Embryonic facial prominence (tissue), 1 donor: Measurements from ENCODE around the gene IFT74.
"Not testable (repeated sequence)": the region's sequence is repeated elsewhere in the genome, so short reads cannot be mapped to it uniquely, and the experiment has no call there.

Experiments
- DNase-seq: peaks from one replicate; pipeline ENCODE4 v3.0.0-alpha.2; 2016; ENCODE audit errors: extremely low spot score

The IFT74 gene

DNA sequence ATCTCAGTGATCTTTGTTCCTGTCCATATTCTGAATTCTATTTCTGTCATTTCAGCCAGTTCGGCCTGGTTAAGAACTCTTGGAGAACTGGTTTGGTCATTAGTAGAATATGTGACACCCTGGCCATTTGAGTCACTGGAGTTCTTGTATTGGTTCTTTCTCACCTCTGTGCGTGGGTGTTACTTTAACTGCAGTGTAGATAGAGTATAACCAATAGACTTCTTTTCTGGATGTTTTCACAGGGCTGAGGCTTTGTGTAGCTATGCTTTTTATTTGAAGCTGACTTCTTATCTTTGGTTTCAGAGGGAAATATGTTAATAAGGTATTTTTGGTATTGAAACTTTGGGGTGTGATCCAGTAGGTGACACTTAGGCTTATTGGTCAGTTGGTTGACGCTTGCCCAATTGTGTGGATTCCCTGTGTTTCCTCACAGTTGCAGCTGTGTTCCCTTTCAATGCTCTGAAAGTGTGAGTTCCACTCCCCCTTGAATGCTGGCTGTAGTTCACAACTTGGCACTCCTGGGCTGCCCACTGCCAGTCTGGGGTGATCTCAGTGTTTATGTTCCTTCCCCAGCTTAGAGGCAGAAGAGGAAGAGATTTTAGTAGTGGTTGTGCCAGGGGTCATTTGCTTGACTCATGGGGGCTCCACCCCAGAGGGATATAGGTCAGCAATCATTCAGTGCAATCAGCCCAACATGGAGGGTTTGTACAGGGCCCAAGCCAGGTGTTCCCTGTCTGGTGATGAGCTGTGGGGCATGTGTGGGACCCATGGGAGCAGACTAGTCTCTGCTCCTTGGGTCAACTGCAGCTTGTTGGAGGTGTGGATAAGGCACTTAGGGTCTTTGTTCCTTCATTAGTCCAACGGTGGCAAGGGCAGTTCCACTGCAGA, 117.9 kb downstream of the IFT74 start:
- no peak for DNase-seq

GRCh38 chr9:27078685-27079084, 122.5 kb downstream of the IFT74 start:
- no peak for DNase-seq

GRCh38 chr9:27085456-27085855, 129.2 kb downstream of the IFT74 start:
- no peak for DNase-seq

DNA sequence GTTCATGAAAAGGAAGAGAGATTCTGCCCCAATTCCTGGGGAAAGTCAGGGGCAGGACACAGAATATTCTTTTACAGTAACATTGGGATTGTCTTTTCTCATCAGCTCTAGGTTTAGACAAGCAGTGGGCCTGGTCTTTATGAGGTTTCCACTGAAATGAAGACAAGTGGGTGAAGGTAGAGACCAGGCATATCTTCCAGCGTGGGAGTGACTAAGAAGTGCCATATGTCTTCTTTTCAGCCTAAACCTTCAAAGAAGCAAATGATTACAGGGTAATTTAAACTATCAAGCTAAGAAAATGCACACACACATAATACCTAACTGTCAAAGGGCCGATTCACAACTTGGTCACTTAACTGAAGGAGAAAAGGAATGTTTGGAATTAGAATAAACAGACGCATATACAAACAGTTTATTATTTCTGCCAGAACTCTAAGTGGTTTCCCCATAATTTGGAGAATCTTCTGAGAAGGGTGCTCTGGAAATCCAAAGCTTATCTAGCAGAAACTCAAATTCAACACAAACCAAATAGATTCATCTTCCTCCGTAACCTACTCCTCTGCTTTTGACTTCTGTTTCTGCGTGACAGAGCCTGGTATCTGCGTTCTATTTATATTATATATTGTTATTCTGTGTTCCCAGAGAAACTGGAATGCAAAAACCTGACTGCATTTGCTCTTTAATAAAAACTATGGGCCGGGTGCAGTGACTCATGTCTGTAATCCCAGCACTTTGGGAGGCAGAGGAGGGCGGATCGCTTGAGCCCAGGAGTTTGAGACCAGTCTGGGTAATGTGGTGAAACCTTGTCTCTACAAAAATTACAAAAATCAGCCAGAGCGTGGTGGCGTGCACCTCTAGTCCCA, 130.8 kb downstream of the IFT74 start:
- DNase-seq: no peak

DNA sequence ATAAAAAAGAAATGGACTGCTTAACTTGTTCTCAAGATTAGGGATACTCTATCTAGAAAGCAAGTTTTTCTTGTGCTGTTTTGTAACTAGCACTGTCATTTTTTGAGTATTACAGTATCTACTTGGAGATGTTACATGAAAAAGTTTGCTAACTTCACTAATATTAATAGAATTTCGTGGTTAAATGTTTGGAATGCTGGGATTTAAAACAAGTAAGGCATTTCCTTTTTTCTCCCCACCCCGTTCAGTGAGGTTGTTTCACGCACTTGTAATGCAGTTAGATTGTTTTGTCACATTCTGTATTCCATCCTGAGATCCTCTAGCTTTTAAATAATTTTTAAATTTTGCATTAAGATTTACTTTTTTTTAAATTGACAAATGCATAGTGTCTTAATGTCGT, 132.8 kb downstream of the IFT74 start:
- DNase-seq: no peak

DNA sequence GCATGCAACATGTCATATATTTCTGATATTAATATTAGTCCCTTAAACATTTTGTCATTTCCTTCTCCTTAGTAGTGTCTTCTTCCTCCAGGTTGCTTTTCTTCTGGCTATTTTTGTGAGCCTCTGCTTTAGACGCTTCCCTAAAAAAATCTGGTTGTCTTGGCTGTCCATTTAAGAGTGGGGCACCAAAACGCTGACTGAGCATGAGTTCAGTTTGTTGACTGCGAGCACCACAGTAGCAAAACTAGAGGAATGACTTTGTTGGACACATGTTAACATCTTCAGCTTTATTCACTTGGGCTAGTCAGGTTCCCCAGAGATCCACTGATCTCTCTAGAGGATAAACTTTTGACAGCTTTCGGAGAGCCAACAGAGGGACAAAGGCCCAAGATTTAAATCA, 133.5 kb downstream of the IFT74 start:
- DNase-seq: no peak

GRCh38 chr9:27090231-27090630, 134.0 kb downstream of the IFT74 start:
- no peak for DNase-seq

GRCh38 chr9:27090711-27091110, 134.5 kb downstream of the IFT74 start:
- no peak for DNase-seq

DNA sequence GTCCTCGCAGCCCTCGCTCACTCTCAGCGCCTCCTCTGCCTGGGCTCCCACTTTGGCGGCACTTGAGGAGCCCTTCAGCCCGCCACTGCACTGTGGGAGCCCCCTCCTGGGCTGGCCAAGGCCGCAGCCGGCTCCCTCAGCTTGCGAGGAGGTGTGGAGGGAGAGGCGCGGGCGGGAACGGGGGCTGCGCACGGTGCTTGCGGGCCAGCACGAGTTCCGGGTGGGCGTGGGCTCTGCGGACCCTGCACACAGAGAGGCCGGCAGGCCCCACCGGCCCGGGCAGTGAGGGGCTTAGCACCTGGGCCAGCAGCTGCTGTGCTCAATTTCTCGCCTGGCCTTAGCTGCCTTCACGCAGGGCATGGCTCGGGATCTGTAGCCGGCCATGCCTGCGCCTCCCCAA, 136.3 kb downstream of the IFT74 start:
- not testable (repeated sequence) for DNase-seq

GRCh38 chr9:27093384-27094067, 137.3 kb downstream of the IFT74 start:
- DNase-seq: not testable (repeated sequence)

GRCh38 chr9:27094640-27095298, 138.6 kb downstream of the IFT74 start:
- DNase-seq: no peak

DNA sequence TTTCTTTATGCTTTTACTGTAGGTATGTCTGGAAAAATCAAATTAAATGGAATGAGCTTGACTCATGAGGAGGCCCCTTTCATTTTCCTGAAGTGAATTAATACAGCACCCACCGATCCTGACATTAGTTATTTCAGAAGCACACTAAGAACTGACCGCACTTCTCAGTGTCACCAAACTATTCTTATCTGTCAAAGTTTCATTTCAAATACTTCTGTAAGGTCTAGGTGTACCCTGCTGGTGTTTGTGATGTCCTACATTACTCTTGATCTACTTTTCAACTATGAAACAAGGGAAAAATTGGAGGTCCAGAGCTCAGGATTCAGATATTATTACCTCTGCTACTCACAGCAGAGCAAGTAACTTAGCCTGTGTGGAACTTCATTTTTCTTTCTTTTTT, 151.0 kb downstream of the IFT74 start:
- no peak for DNase-seq

DNA sequence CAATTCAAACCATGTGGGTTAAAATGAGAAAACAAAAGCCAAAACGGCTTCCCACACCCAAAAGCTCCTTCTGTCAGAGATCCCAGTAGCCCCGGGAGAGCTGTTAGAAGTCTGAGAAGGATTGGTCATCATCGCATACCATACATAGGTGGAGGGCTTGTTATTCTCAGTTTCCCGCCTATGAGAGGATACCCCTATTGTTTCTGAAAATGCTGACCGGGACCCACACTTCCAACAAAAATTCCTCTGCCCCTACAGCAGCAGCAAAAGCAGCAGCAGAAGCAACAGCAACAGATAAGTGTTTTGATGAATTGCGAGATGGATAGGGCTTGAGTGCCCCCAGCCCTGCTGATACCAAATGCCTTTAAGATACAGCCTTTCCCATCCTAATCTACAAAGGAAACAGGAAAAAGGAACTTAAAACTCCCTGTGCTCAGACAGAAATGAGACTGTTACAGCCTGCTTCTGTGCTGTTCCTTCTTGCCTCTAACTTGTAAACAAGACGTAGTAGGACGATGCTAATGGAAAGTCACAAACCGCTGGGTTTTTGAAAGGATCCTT, 152.8 kb downstream of the IFT74 start, which contains the start of gene TEK:
TSS of gene TEK (plus strand) at position 245 of the 561 bp plus-strand sequence. CDS start 366 bp downstream, outside the sequence.
- DNase-seq: no peak

GRCh38 chr9:27109621-27110020, 153.4 kb downstream of the IFT74 start:
- DNase-seq: no peak

DNA sequence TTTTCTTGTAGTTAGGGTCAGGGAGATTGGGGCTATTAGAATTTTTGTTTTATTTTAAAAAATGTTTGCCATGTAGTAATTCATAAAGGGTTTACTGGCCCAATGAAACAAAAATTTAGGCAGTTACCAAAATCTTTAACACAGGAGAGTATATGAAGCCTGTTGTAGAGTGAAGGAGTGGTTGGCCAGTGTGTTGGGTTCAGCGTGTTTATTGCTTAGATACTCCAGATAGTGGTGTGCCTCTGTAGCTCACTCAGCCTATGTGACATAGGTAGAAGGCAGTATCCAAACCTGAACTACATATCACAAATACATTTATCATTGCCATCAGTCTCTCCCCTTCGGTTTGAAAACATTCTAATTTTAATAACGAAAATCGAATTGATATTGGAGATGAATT, 154.0 kb downstream of the IFT74 start:
- DNase-seq: no peak

DNA sequence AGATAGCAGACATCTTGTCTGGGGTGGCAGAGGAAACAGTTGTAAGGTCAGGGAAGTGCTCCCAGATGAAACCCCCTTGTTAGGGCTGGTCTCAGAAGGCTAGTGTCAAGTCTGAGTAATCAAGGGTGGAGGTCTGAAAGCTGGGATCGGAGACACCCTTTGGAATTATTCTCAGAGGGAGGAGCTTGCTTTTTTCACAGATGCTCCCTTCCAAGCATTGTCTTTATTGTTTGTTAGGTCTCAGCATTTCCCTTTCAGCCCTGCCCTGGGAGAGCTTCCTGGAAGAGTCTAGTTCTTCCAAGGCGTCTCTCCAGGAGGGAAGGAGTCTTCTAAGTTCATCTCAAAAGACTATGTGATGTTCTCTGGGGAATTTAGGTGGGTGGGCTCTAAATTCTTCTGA, 156.0 kb downstream of the IFT74 start:
- DNase-seq: no peak
